Measurements from ENCODE around the gene ZNF239. TPM values are rescaled to one million over a fixed set of nuclear protein-coding genes. Genes with fewer than 3 reads are reported as not detected.
"Not testable (repeated sequence)": the region's sequence is repeated elsewhere in the genome, so short reads cannot be mapped to it uniquely, and the experiment has no call there.

ZNF239 gene
- polyA plus RNA-seq, 1 experiment: 5.1 TPM

GRCh38 chr10:43591303-43591904 lies 17.0 kb upstream of the ZNF239 start:
- TF ChIP-seq CTCF (IDR thresholded peaks at IDR 0.05; ENCODE audit: insufficient read depth, low read depth, low read length): no peak
- ChIA-PET POLR2A (no interaction called here), CTCF (no interaction called here)
- no peak overlapping the region for H3K4me3 ChIP-seq (ENCODE audit: low read depth, low read length)
- no peaks in the 10 kb centered on the region for H3K36me3 ChIP-seq (ENCODE audit: control insufficient read depth, insufficient read depth, low read length)
- no peak for DNase-seq (ENCODE audit: low read depth)
- H3K27me3 ChIP-seq (ENCODE audit: control insufficient read depth, insufficient read depth, low read length): peaks cover 2% of the 10 kb centered on the region

- POLR2A ChIA-PET; H3K4me3 ChIP-seq (ENCODE audit: low read depth, low read length); H3K27me3 ChIP-seq (ENCODE audit: control insufficient read depth, insufficient read depth, low read length); DNase-seq (ENCODE audit: low read depth); H3K36me3 ChIP-seq (ENCODE audit: control insufficient read depth, insufficient read depth, low read length): not testable (repeated sequence)
- CTCF ChIA-PET: interaction anchor here (1.0 to 1.1 kb wide), 2 partner anchors 8 to 11 kb away, joined by 3 to 4 read pairs; no protein-coding TSS in a partner anchor
Observed at GRCh38 chr10:43586730-43587115, 12.3 kb upstream of the ZNF239 start.

GRCh38 chr10:43585981-43586729 lies 11.7 kb upstream of the ZNF239 start:
- CTCF ChIA-PET: interaction anchor here (1.0 to 1.1 kb wide), 2 partner anchors 9 to 12 kb away, joined by 3 to 4 read pairs; no protein-coding TSS in a partner anchor
- DNase-seq (ENCODE audit: low read depth): no peak
- POLR2A ChIA-PET: no interaction called here
- Histone ChIP-seq H3K27me3 (ENCODE audit: control insufficient read depth, insufficient read depth, low read length) (no peaks in the 10 kb centered on the region; the same call in none of the 2 replicates), H3K36me3 (ENCODE audit: control insufficient read depth, insufficient read depth, low read length) (no peaks in the 10 kb centered on the region), H3K4me3 (ENCODE audit: low read depth, low read length) (no peak overlapping the region)
- TF ChIP-seq CTCF (IDR thresholded peaks at IDR 0.05; ENCODE audit: insufficient read depth, low read depth, low read length): no peak

GRCh38 chr10:43585046-43585445 lies 10.6 kb upstream of the ZNF239 start:
- POLR2A ChIA-PET: no interaction called here
- TF ChIP-seq CTCF (IDR thresholded peaks at IDR 0.05; ENCODE audit: insufficient read depth, low read depth, low read length): no peak
- no peaks in the 10 kb centered on the region for H3K36me3 ChIP-seq (ENCODE audit: control insufficient read depth, insufficient read depth, low read length)
- CTCF ChIA-PET: interaction anchor here (0.6 kb wide), 1 partner anchor 380 kb away, joined by 3 read pairs; no protein-coding TSS in a partner anchor
- no peak for DNase-seq (ENCODE audit: low read depth)
- H3K4me3 ChIP-seq (ENCODE audit: low read depth, low read length): no peak overlapping the region
- H3K27me3 ChIP-seq (ENCODE audit: control insufficient read depth, insufficient read depth, low read length): no peaks in the 10 kb centered on the region; the same call in 1 of the 2 replicates

GRCh38 chr10:43584051-43584450 lies 9.6 kb upstream of the ZNF239 start:
- POLR2A ChIA-PET: no interaction called here
- TF ChIP-seq CTCF (IDR thresholded peaks at IDR 0.05; ENCODE audit: insufficient read depth, low read depth, low read length): no peak

More at GRCh38 chr10:43584051-43584450, 9.6 kb upstream of the ZNF239 start:
- CTCF ChIA-PET: no interaction called here
- Histone ChIP-seq H3K4me3 (ENCODE audit: low read depth, low read length) (no peak overlapping the region), H3K36me3 (ENCODE audit: control insufficient read depth, insufficient read depth, low read length) (no peaks in the 10 kb centered on the region), H3K27me3 (ENCODE audit: control insufficient read depth, insufficient read depth, low read length) (no peaks in the 10 kb centered on the region; the same call in 1 of the 2 replicates)
- DNase-seq (ENCODE audit: low read depth): no peak
